Stimulated activated CD8-positive, alpha-beta memory T cell treated with anti-CD3 and anti-CD28 coated beads, Interleukin-7, amount 100 ng/mL, for 1 hour (primary cell): Measurements from ENCODE around the gene ROR1.
"Not testable (repeated sequence)": the region's sequence is repeated elsewhere in the genome, so short reads cannot be mapped to it uniquely, and the experiment has no call there.

Experiments used
- DNase-seq, 2 donors: peaks; one replicate each; pipeline ENCODE4 v3.0.0-alpha.2; 2020; ENCODE audit warnings: low read depth in 2 of 2

The ROR1 gene

GRCh38 chr1:64098436-64098835, 324.6 kb downstream of the ROR1 start:
- no peak for DNase-seq

- no peak for DNase-seq
These were observed 325.2 kb downstream of the ROR1 start for GRCh38 chr1:64098846-64099582.

- no peak for DNase-seq
These were observed 327.0 kb downstream of the ROR1 start for GRCh38 chr1:64100791-64101190.

- DNase-seq: not testable (repeated sequence)
These were observed 330.8 kb downstream of the ROR1 start for GRCh38 chr1:64104585-64104984.

GRCh38 chr1:64107118-64107519, 333.3 kb downstream of the ROR1 start:
- DNase-seq: no peak

- DNase-seq: no peak
These were observed 333.8 kb downstream of the ROR1 start for GRCh38 chr1:64107632-64108031.

GRCh38 chr1:64110924-64111777, 337.3 kb downstream of the ROR1 start:
- no peak for DNase-seq

- DNase-seq: no peak
These were observed 338.0 kb downstream of the ROR1 start for GRCh38 chr1:64111787-64112186.

GRCh38 chr1:64112281-64112680, 338.5 kb downstream of the ROR1 start:
- no peak for DNase-seq

GRCh38 chr1:64114012-64114525, 340.3 kb downstream of the ROR1 start:
- DNase-seq: no peak

GRCh38 chr1:64116537-64116936, 342.7 kb downstream of the ROR1 start:
- no peak for DNase-seq

- DNase-seq: no peak
These were observed 343.7 kb downstream of the ROR1 start for GRCh38 chr1:64117492-64117891.

GRCh38 chr1:64121766-64122385, 348.1 kb downstream of the ROR1 start:
- no peak for DNase-seq

GRCh38 chr1:64122588-64122987, 348.8 kb downstream of the ROR1 start:
- no peak for DNase-seq

- DNase-seq: no peak
These were observed 351.1 kb downstream of the ROR1 start for GRCh38 chr1:64124704-64125440.

GRCh38 chr1:64126581-64126980, 352.8 kb downstream of the ROR1 start:
- DNase-seq: no peak

GRCh38 chr1:64127297-64127696, 353.5 kb downstream of the ROR1 start:
- no peak for DNase-seq

GRCh38 chr1:64129701-64130100, 355.9 kb downstream of the ROR1 start:
- no peak for DNase-seq

GRCh38 chr1:64131155-64131554, 357.3 kb downstream of the ROR1 start:
- DNase-seq: no peak

GRCh38 chr1:64133036-64133435, 359.2 kb downstream of the ROR1 start:
- DNase-seq: no peak

GRCh38 chr1:64135462-64136223, 361.8 kb downstream of the ROR1 start:
- no peak for DNase-seq
